ENCODE measurements around the gene PTPRN2.
"Not testable (repeated sequence)": the region's sequence is repeated elsewhere in the genome, so short reads cannot be mapped to it uniquely, and the experiment has no call there.

PTPRN2 gene

GRCh38 chr7:157906583-157906982, 681.0 kb downstream of the PTPRN2 start:
- TF ChIP-seq, protein P1, sequence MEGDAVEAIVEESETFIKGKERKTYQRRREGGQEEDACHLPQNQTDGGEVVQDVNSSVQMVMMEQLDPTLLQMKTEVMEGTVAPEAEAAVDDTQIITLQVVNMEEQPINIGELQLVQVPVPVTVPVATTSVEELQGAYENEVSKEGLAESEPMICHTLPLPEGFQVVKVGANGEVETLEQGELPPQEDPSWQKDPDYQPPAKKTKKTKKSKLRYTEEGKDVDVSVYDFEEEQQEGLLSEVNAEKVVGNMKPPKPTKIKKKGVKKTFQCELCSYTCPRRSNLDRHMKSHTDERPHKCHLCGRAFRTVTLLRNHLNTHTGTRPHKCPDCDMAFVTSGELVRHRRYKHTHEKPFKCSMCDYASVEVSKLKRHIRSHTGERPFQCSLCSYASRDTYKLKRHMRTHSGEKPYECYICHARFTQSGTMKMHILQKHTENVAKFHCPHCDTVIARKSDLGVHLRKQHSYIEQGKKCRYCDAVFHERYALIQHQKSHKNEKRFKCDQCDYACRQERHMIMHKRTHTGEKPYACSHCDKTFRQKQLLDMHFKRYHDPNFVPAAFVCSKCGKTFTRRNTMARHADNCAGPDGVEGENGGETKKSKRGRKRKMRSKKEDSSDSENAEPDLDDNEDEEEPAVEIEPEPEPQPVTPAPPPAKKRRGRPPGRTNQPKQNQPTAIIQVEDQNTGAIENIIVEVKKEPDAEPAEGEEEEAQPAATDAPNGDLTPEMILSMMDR (IDR thresholded peaks at IDR 0.05; ENCODE audit: borderline replicate concordance, insufficient read depth, low read depth, low read length): no peak
- H3K4me3 ChIP-seq (ENCODE audit: low read depth, low read length): no peak overlapping the region

DNA sequence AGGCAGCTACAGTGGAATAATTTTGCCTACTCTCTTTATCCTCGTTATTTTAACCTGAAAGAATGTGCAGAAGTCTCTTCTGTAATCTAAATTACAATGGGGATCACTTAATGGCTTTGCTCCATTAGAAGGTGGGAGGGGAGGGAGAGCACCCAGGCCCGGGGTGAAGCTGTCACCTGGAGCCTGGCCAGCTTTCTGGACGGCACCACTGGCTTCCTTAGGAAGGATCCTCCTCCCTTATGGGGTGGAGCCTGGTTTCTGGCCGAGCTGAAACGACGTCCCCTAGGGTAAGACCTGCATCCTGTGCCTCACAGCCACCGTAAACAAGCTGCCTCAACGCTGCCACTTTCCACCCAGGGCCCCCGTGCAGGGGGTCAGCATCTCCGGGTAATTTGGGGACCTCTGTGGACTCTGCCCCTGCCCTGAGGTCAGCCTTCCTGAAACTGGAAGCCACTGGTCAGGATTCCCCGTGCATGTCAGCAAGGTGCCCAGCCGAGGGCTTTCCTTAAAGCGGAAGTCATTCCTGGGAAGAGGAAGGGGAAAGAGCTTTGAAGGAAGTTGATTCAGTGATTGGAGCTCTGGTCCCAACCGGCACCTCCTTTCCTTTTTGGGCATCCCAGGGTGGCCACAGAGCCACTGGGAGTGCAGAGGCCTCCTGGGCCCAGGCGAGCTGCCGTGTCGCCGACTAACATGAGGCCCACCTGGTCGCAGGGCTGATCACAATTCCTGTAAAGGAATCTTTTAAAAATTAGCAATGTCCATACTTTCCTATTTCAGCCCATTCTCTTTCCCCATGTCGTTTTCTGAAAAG, 681.8 kb downstream of the PTPRN2 start:
- TF ChIP-seq, protein P1 (IDR thresholded peaks at IDR 0.05; ENCODE audit: borderline replicate concordance, insufficient read depth, low read depth, low read length): no peak
- no peak overlapping the region for H3K4me3 ChIP-seq (ENCODE audit: low read depth, low read length)

DNA sequence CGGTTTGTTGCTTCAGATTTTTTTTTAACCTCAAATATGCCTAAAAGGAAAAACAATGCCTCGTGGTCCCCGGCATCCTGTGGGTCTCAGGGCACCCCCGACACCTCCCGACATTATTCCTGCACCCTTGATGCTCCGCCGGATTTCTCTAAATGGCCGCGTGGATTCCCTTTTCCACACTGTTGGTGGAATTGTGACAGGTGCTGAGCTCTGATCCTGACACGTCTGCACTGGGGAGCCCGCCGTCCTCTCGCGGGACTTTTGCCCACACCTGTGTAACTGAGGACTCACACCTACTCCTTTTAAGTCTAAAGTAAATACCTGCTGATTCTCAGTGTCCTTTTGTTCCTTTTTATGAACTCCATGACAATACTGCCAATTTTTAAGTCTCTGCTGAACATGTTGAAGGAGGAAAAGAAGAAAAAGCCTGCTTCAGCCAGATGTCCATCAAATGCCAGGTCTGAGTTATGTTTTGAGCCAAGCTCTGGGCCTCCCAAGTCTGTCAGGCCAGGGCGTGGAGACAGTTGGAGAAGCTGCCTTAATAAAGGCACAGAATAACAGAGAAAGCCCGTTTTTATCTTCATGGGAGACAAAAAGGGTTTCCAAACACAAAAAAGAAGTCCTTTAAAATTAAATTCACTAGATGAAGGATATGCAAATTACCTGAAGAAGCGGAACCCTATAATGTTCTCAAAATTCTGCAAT, 682.6 kb downstream of the PTPRN2 start:
- no peak overlapping the region for H3K4me3 ChIP-seq (ENCODE audit: low read depth, low read length)
- TF ChIP-seq, protein P1 (IDR thresholded peaks at IDR 0.05; ENCODE audit: borderline replicate concordance, insufficient read depth, low read depth, low read length): no peak

DNA sequence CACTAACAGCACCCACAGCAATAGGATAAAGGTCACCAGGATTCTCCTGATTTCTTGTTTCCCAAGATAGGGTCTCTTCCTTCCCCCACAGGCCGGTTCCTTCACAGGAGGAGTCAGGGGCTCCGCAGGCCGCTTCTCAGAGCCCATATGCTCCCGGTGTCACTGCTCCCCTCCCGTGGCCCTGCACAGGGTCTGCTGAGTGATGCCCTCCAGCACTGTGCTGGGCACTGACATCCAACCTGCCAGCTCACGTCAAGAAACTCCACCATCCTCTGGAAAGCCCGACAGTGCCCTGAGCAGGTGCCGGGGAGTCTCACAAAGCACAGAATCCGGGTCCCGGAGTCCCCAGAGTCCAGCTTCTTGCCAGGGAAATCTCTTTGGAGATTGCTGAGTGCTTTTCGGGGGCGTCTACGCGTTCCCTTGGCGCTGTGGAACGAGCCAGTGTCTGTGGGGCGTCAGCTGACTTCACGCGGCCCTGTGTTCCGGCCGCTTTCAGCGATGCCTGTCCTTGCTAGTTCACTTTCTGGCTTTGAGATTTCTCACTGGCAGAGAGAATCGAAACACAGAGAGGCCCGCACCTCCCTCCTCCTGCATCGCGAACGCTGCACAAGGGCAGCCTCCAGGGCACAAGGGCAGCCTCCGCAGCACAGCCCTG, 683.3 kb downstream of the PTPRN2 start:
- TF ChIP-seq, protein P1 (IDR thresholded peaks at IDR 0.05; ENCODE audit: borderline replicate concordance, insufficient read depth, low read depth, low read length): no peak
- H3K4me3 ChIP-seq (ENCODE audit: low read depth, low read length): no peak overlapping the region

- no peak overlapping the region for H3K4me3 ChIP-seq (ENCODE audit: low read depth, low read length)
- TF ChIP-seq, protein P1 (IDR thresholded peaks at IDR 0.05; ENCODE audit: borderline replicate concordance, insufficient read depth, low read depth, low read length): no peak
Measured at GRCh38 chr7:157903710-157904109, 683.9 kb downstream of the PTPRN2 start.

DNA sequence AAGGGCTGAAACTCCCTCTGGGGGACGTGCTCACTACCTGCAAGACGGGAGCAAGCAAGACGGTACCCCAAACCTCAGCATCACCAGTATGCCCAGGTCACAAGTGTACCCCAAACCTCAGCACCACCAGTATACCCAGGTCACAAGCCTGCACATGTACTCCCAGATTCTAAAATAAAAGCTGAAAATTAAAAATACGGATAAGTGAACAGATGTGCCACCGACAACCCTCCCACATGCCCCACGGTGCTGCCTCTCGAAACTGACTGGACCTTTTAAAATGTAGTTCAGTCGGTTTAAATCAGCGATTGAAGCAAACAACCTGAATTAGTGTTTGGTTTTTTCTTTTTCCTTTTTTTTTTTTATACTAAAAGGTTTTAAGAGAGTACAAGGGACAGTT, 684.3 kb downstream of the PTPRN2 start:
- no peak overlapping the region for H3K4me3 ChIP-seq (ENCODE audit: low read depth, low read length)
- TF ChIP-seq, protein P1 (IDR thresholded peaks at IDR 0.05; ENCODE audit: borderline replicate concordance, insufficient read depth, low read depth, low read length): no peak

GRCh38 chr7:157901816-157902610, 685.6 kb downstream of the PTPRN2 start:
- not testable (repeated sequence) for H3K4me3 ChIP-seq (ENCODE audit: low read depth, low read length)
